SU-DHL-6 (cell line): ENCODE results near the gene BMPR2.

ENCODE experiments used
- EZH2phosphoT487 ChIP-seq: fragments of 200-600 bp; sonication (generic), shearing (Covaris generic); conservative IDR thresholded peaks from 2 replicates; pipeline ENCODE4 v1.6.1; 2018; ENCODE audit warnings: mild to moderate bottlenecking, antibody characterized with exemption, low read length, moderate library complexity, mixed read lengths
- TF ChIP-seq, protein P1 (sequence below): fragments of 200-600 bp; sonication (generic); IDR thresholded peaks from one replicate; pipeline ENCODE4 v1.5.1; 2017; ENCODE audit warnings: antibody characterized with exemption, mild to moderate bottlenecking, low read length, moderate library complexity; ENCODE audit not compliant: insufficient read depth, poor library complexity, severe bottlenecking

GRCh38 chr2:202545523-202545922, 169.4 kb downstream of the BMPR2 start:
- TF ChIP-seq, protein P1, sequence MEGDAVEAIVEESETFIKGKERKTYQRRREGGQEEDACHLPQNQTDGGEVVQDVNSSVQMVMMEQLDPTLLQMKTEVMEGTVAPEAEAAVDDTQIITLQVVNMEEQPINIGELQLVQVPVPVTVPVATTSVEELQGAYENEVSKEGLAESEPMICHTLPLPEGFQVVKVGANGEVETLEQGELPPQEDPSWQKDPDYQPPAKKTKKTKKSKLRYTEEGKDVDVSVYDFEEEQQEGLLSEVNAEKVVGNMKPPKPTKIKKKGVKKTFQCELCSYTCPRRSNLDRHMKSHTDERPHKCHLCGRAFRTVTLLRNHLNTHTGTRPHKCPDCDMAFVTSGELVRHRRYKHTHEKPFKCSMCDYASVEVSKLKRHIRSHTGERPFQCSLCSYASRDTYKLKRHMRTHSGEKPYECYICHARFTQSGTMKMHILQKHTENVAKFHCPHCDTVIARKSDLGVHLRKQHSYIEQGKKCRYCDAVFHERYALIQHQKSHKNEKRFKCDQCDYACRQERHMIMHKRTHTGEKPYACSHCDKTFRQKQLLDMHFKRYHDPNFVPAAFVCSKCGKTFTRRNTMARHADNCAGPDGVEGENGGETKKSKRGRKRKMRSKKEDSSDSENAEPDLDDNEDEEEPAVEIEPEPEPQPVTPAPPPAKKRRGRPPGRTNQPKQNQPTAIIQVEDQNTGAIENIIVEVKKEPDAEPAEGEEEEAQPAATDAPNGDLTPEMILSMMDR: no peak
- no peak for TF ChIP-seq EZH2phosphoT487
